ENCODE data around the gene CTCFL. TPM values are rescaled to one million over a fixed set of nuclear protein-coding genes. Genes with fewer than 3 reads are reported as not detected.

CTCFL gene
- total RNA-seq, 1 donor from 2014 or later = 0.09 TPM

GRCh38 chr20:57501461-57502335, 23.2 kb downstream of the CTCFL start:
- H3K36me3 Mint-ChIP-seq (ENCODE audit: low read depth) = no peaks in the 10 kb centered on the region
- H3K4me1 Mint-ChIP-seq = peaks cover 33% of the 10 kb centered on the region
- no peak overlapping the region for H3K4me3 Mint-ChIP-seq
- no peak for DNase-seq (ENCODE audit: low read depth, low spot score)
- TF ChIP-seq CTCF (conservative IDR thresholded peaks at IDR 0.05) = no peak
- peaks cover 26% of the 10 kb centered on the region for H3K27me3 Mint-ChIP-seq (ENCODE audit: low read depth)
- H3K9me3 Mint-ChIP-seq = no peaks in the 10 kb centered on the region
- no peak overlapping the region for H3K27ac Mint-ChIP-seq (ENCODE audit: unreplicated experiment)

- H3K27me3 Mint-ChIP-seq (ENCODE audit: low read depth) = peaks cover 30% of the 10 kb centered on the region
- no peak for TF ChIP-seq CTCF (conservative IDR thresholded peaks at IDR 0.05)
- H3K4me1 Mint-ChIP-seq = peaks cover 30% of the 10 kb centered on the region
- H3K27ac Mint-ChIP-seq (ENCODE audit: unreplicated experiment) = no peak overlapping the region
- DNase-seq (ENCODE audit: low read depth, low spot score) = no peak
- H3K4me3 Mint-ChIP-seq = no peak overlapping the region
- H3K9me3 Mint-ChIP-seq = no peaks in the 10 kb centered on the region
- H3K36me3 Mint-ChIP-seq (ENCODE audit: low read depth) = no peaks in the 10 kb centered on the region
Measured at GRCh38 chr20:57500962-57501361, 24.0 kb downstream of the CTCFL start.

- Mint-ChIP-seq H3K36me3 (ENCODE audit: low read depth) (no peaks in the 10 kb centered on the region), H3K4me1 (peaks cover 27% of the 10 kb centered on the region), H3K27me3 (ENCODE audit: low read depth) (peaks cover 30% of the 10 kb centered on the region), H3K9me3 (no peaks in the 10 kb centered on the region), H3K4me3 (no peak overlapping the region), H3K27ac (ENCODE audit: unreplicated experiment) (no peak overlapping the region)
- no peak for DNase-seq (ENCODE audit: low read depth, low spot score)
- no peak for TF ChIP-seq CTCF (conservative IDR thresholded peaks at IDR 0.05)
Measured at GRCh38 chr20:57500235-57500634, 24.7 kb downstream of the CTCFL start.

GRCh38 chr20:57499676-57500075, 25.3 kb downstream of the CTCFL start:
- no peak for TF ChIP-seq CTCF (conservative IDR thresholded peaks at IDR 0.05)
- Mint-ChIP-seq H3K9me3 (no peaks in the 10 kb centered on the region), H3K36me3 (ENCODE audit: low read depth) (no peaks in the 10 kb centered on the region), H3K27ac (ENCODE audit: unreplicated experiment) (no peak overlapping the region), H3K4me3 (no peak overlapping the region), H3K27me3 (ENCODE audit: low read depth) (peaks cover 30% of the 10 kb centered on the region), H3K4me1 (peaks cover 32% of the 10 kb centered on the region)
- DNase-seq (ENCODE audit: low read depth, low spot score) = no peak

- DNase-seq (ENCODE audit: low read depth, low spot score) = no peak
- Mint-ChIP-seq H3K9me3 (no peaks in the 10 kb centered on the region), H3K36me3 (ENCODE audit: low read depth) (no peaks in the 10 kb centered on the region), H3K27ac (ENCODE audit: unreplicated experiment) (no peak overlapping the region), H3K27me3 (ENCODE audit: low read depth) (peaks cover 30% of the 10 kb centered on the region), H3K4me3 (no peak overlapping the region), H3K4me1 (peaks cover 42% of the 10 kb centered on the region)
- TF ChIP-seq CTCF (conservative IDR thresholded peaks at IDR 0.05) = peak; percentile 40
Measured at GRCh38 chr20:57498425-57499400, 26.2 kb downstream of the CTCFL start.
